GM18508 (cell line): ENCODE data around the gene MMD.
A peak's percentile ranks its signal among the peaks of the same experiment; 100 is the strongest.

ENCODE experiments used
- ATAC-seq: cut with Tn5 transposase; IDR thresholded peaks from one replicate; pipeline ENCODE4 v1.9.1; 2021; ENCODE audit warnings: moderate number of reproducible peaks; ENCODE audit not compliant: insufficient read depth, unreplicated experiment

The MMD gene

GRCh38 chr17:55356434-55357328, 65.0 kb downstream of the MMD start:
- peak; percentile 92 for ATAC-seq

GRCh38 chr17:55354941-55355340, 66.7 kb downstream of the MMD start:
- no peak for ATAC-seq

GRCh38 chr17:55354010-55354409, 67.6 kb downstream of the MMD start:
- ATAC-seq = no peak

GRCh38 chr17:55351226-55351625, 70.4 kb downstream of the MMD start:
- no peak for ATAC-seq

GRCh38 chr17:55350825-55351205, 70.8 kb downstream of the MMD start:
- ATAC-seq = no peak

- ATAC-seq = no peak
Measured at GRCh38 chr17:55348749-55349354, 72.8 kb downstream of the MMD start.

GRCh38 chr17:55347341-55347740, 74.3 kb downstream of the MMD start:
- no peak for ATAC-seq

GRCh38 chr17:55346658-55347057, 75.0 kb downstream of the MMD start:
- ATAC-seq = no peak

- ATAC-seq = no peak
Measured at GRCh38 chr17:55345132-55345531, 76.5 kb downstream of the MMD start.

GRCh38 chr17:55344514-55344997, 77.1 kb downstream of the MMD start:
- ATAC-seq = no peak

GRCh38 chr17:55343900-55344513, 77.6 kb downstream of the MMD start:
- no peak for ATAC-seq

GRCh38 chr17:55342800-55343585, 78.6 kb downstream of the MMD start:
- no peak for ATAC-seq
